Neural cell (in vitro differentiated cells): ENCODE data around the gene DHX58. TPM values are rescaled to one million over a fixed set of nuclear protein-coding genes. Genes with fewer than 3 reads are reported as not detected.

Experiments
- H2AFZ ChIP-seq: fragments of 200-600, 300-800 bp; sonication (generic), shearing (Covaris generic); 2 replicates; pipeline ENCODE4 v1.6.0; 2014; ENCODE audit warnings: low read depth, mild to moderate bottlenecking, antibody characterized with exemption, low read length, moderate library complexity
- H3F3A ChIP-seq: fragments of 200-600 bp; shearing (Covaris generic); 2 replicates; pipeline ENCODE4 v1.6.1; 2016; ENCODE audit warnings: mild to moderate bottlenecking, moderate library complexity, mixed read lengths, antibody characterized with exemption, low read length; ENCODE audit not compliant: insufficient read depth, poor library complexity, severe bottlenecking
- H3K27ac ChIP-seq: fragments of 200-600, 300-800 bp; sonication (generic), shearing (Covaris generic); 2 replicates; pipeline ENCODE4 v1.5.1; 2014; ENCODE audit warnings: mild to moderate bottlenecking, low read length, moderate library complexity
- H3K27me3 ChIP-seq: fragments of 300-800, 200-600 bp; sonication (generic), shearing (Covaris generic); 2 replicates; pipeline ENCODE4 v1.6.0; 2014; ENCODE audit warnings: mild to moderate bottlenecking, low read depth, low read length, moderate library complexity; ENCODE audit not compliant: insufficient read depth
- H3K36me3 ChIP-seq: fragments of 300-800, 200-600 bp; sonication (generic), shearing (Covaris generic); 2 replicates; pipeline ENCODE4 v1.5.1; 2014; ENCODE audit warnings: mild to moderate bottlenecking, antibody characterized with exemption, low read length, moderate library complexity; ENCODE audit not compliant: insufficient read depth
- H3K4me2 ChIP-seq: fragments of 300-800, 200-600 bp; sonication (generic), shearing (Covaris generic); 2 replicates; pipeline ENCODE4 v1.6.0; 2014; ENCODE audit warnings: mild to moderate bottlenecking, low read length
- H3K4me3 ChIP-seq: fragments of 300-800, 200-600 bp; sonication (generic), shearing (Covaris generic); 2 replicates; pipeline ENCODE4 v1.5.1; 2014; ENCODE audit warnings: mild to moderate bottlenecking, low read length, moderate library complexity
- H3K79me2 ChIP-seq: fragments of 200-600 bp; shearing (Covaris generic); replicated peaks from 2 replicates; pipeline ENCODE4 v1.6.0; 2014; ENCODE audit warnings: mild to moderate bottlenecking, low read length, moderate library complexity; ENCODE audit not compliant: insufficient read depth
- H3K9ac ChIP-seq: fragments of 300-800, 200-600 bp; sonication (generic), shearing (Covaris generic); 2 replicates; pipeline ENCODE4 v1.6.1; 2016; ENCODE audit warnings: mild to moderate bottlenecking, low read length, mixed read lengths
- H3K9me2 ChIP-seq: fragments of 200-600 bp; shearing (Covaris generic); 2 replicates; pipeline ENCODE4 v1.6.1; 2016; ENCODE audit warnings: mild to moderate bottlenecking, low read length, mixed read lengths; ENCODE audit not compliant: insufficient read depth
- H3K9me3 ChIP-seq: fragments of 200-600, 300-800 bp; sonication (generic), shearing (Covaris generic); 2 replicates; pipeline ENCODE4 v1.6.1; 2016; ENCODE audit warnings: mild to moderate bottlenecking, mixed run types, low read length, moderate library complexity, mixed read lengths
- H4K20me1 ChIP-seq: fragments of 200-600 bp; shearing (Covaris generic); 2 replicates; pipeline ENCODE4 v1.6.1; 2016; ENCODE audit warnings: mild to moderate bottlenecking, mixed run types; ENCODE audit not compliant: insufficient read depth
- CTCF ChIP-seq: fragments of 450-650 bp; IDR thresholded peaks from 2 replicates; pipeline ENCODE4 v1.5.1; 2014; ENCODE audit warnings: antibody characterized with exemption, mild to moderate bottlenecking, moderate library complexity; ENCODE audit not compliant: poor library complexity, severe bottlenecking
- EP300 ChIP-seq: fragments of 450-650 bp; conservative IDR thresholded peaks from 2 replicates; pipeline ENCODE4 v1.6.1; 2014; ENCODE audit warnings: antibody characterized with exemption, mild to moderate bottlenecking, moderate library complexity; ENCODE audit not compliant: poor library complexity, severe bottlenecking
- EZH2 ChIP-seq: fragments of 200-600, 300-800 bp; shearing (Covaris generic), sonication (generic); IDR thresholded peaks from 2 replicates; pipeline ENCODE4 v1.6.1; 2014; ENCODE audit warnings: antibody characterized with exemption, low read length, borderline replicate concordance, mild to moderate bottlenecking; ENCODE audit not compliant: insufficient read depth, poor library complexity, severe bottlenecking
- MXI1 ChIP-seq: fragments of 450-650 bp; conservative IDR thresholded peaks from 2 replicates; pipeline ENCODE4 v1.6.1; 2014; ENCODE audit warnings: antibody characterized with exemption, mild to moderate bottlenecking; ENCODE audit not compliant: poor library complexity, severe bottlenecking
- POLR2AphosphoS5 ChIP-seq: IDR thresholded peaks from 2 replicates; pipeline ENCODE4 v1.6.1; 2012
- RAD21 ChIP-seq: fragments of 450-650 bp; conservative IDR thresholded peaks from 2 replicates; pipeline ENCODE4 v1.6.1; 2014; ENCODE audit warnings: antibody characterized with exemption, mild to moderate bottlenecking, moderate library complexity
- REST ChIP-seq: IDR thresholded peaks from 2 replicates; pipeline ENCODE4 v1.6.1; 2012; ENCODE audit warnings: borderline replicate concordance
- SMC3 ChIP-seq: fragments of 450-650 bp; conservative IDR thresholded peaks from 2 replicates; pipeline ENCODE4 v1.6.1; 2014; ENCODE audit warnings: antibody characterized with exemption, mild to moderate bottlenecking, moderate library complexity; ENCODE audit not compliant: poor library complexity
- TAF1 ChIP-seq: IDR thresholded peaks from 2 replicates; pipeline ENCODE4 v1.6.1; 2012; ENCODE audit warnings: low read depth
- polyA plus RNA-seq: library from polyadenylated mRNA; depleted of rRNA; stranded (reverse); fragments of >200 nt; gene quantifications from 2 replicates; pipeline ENCODE4 v1.2.3, GENCODE V29; 2014

Gene DHX58
- polyA plus RNA-seq, 1 donor from 2014 or later = 0.87 TPM

- H3K9me3 ChIP-seq = no peaks in the 10 kb centered on the region
- H3F3A ChIP-seq = no peaks in the 10 kb centered on the region
- no peak overlapping the region for H3K9ac ChIP-seq
- no peaks in the 10 kb centered on the region for H3K27me3 ChIP-seq
- H3K79me2 ChIP-seq = no peaks in the 10 kb centered on the region
- H3K9me2 ChIP-seq = no peaks in the 10 kb centered on the region
- TF ChIP-seq SMC3 = no peak
- TF ChIP-seq CTCF = no peak
- no peak for TF ChIP-seq MXI1
- no peak for TF ChIP-seq EZH2
- no peak for TF ChIP-seq REST
- no peak for TF ChIP-seq TAF1
- TF ChIP-seq POLR2AphosphoS5 = no peak
- no peak for TF ChIP-seq RAD21
- TF ChIP-seq EP300 = no peak
- H3K27ac ChIP-seq = no peak overlapping the region
- H3K36me3 ChIP-seq = no peaks in the 10 kb centered on the region
- no peak overlapping the region for H2AFZ ChIP-seq
- no peak overlapping the region for H3K4me2 ChIP-seq
- H4K20me1 ChIP-seq = no peaks in the 10 kb centered on the region
- no peak overlapping the region for H3K4me3 ChIP-seq
Observed at GRCh38 chr17:42130310-42130936, 17.9 kb upstream of the DHX58 start.

- no peaks in the 10 kb centered on the region for H3K79me2 ChIP-seq
- H3K36me3 ChIP-seq = no peaks in the 10 kb centered on the region
- no peak overlapping the region for H3K27ac ChIP-seq
Observed at GRCh38 chr17:42129109-42129837, 16.8 kb upstream of the DHX58 start.

More at GRCh38 chr17:42129109-42129837, 16.8 kb upstream of the DHX58 start:
- Histone ChIP-seq H3K9me2 (no peaks in the 10 kb centered on the region), H4K20me1 (no peaks in the 10 kb centered on the region), H3K4me3 (no peak overlapping the region), H3K9ac (no peak overlapping the region), H3K4me2 (no peak overlapping the region), H2AFZ (no peak overlapping the region), H3K27me3 (no peaks in the 10 kb centered on the region), H3F3A (no peaks in the 10 kb centered on the region), H3K9me3 (no peaks in the 10 kb centered on the region)
- TF ChIP-seq MXI1 (no peak), EP300 (no peak), EZH2 (no peak), RAD21 (no peak), CTCF (no peak), REST (no peak), SMC3 (no peak), TAF1 (no peak), POLR2AphosphoS5 (no peak)
